Nephron progenitor cell (in vitro differentiated cells): ENCODE data around the gene PAPSS1.

Source experiments
- DNase-seq: peaks from one replicate; pipeline ENCODE4 v3.0.0; 2021
- H3K27ac Mint-ChIP-seq: 2 replicates; pipeline ENCODE4 v1.8.0; 2021; ENCODE audit warnings: mild to moderate bottlenecking, moderate library complexity, mixed read lengths
- H3K27me3 Mint-ChIP-seq: 2 replicates; pipeline ENCODE4 v1.8.0; 2021; ENCODE audit warnings: mild to moderate bottlenecking, low read depth, mixed read lengths; ENCODE audit not compliant: poor library complexity
- H3K36me3 Mint-ChIP-seq: 2 replicates; pipeline ENCODE4 v1.8.0; 2021; ENCODE audit warnings: low read depth, mixed read lengths
- H3K4me1 Mint-ChIP-seq: 2 replicates; pipeline ENCODE4 v1.8.0; 2021; ENCODE audit warnings: mixed read lengths
- H3K4me3 Mint-ChIP-seq: 2 replicates; pipeline ENCODE4 v1.8.0; 2021; ENCODE audit warnings: mild to moderate bottlenecking, moderate library complexity, mixed read lengths
- H3K9me3 Mint-ChIP-seq: 2 replicates; pipeline ENCODE4 v1.8.0; 2021; ENCODE audit warnings: mild to moderate bottlenecking, moderate library complexity, mixed read lengths
- TF ChIP-seq, protein P1 (sequence below): fragments of 200-600 bp; sonication (generic); IDR thresholded peaks from 2 replicates; pipeline ENCODE4 v1.5.0; 2021; ENCODE audit warnings: antibody characterized with exemption

Gene PAPSS1

DNA sequence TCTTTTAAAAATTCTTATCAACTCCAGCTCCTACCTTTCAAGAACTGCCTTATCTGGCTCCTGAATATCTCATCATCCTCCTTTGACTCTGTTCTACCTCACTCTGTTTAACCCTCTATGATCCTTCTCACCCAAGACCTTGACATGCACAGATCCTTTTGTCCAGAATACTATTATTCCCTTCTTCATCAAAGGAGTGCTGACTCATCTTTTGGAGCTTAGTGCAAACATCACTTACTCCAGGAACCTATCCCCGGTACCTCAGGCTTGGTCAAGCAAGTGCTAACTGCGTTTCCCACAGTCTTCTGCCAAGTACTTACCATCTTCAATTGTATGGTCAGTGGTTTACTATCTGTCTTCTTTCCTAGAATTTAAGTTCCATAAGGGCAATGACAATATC lies 96.0 kb downstream of the PAPSS1 start:
- Mint-ChIP-seq H3K4me3 (no peak overlapping the region), H3K9me3 (peaks cover 21% of the 10 kb centered on the region), H3K27me3 (no peaks in the 10 kb centered on the region), H3K27ac (no peak overlapping the region), H3K36me3 (peaks cover 60% of the 10 kb centered on the region), H3K4me1 (no peaks in the 10 kb centered on the region)
- TF ChIP-seq, protein P1, sequence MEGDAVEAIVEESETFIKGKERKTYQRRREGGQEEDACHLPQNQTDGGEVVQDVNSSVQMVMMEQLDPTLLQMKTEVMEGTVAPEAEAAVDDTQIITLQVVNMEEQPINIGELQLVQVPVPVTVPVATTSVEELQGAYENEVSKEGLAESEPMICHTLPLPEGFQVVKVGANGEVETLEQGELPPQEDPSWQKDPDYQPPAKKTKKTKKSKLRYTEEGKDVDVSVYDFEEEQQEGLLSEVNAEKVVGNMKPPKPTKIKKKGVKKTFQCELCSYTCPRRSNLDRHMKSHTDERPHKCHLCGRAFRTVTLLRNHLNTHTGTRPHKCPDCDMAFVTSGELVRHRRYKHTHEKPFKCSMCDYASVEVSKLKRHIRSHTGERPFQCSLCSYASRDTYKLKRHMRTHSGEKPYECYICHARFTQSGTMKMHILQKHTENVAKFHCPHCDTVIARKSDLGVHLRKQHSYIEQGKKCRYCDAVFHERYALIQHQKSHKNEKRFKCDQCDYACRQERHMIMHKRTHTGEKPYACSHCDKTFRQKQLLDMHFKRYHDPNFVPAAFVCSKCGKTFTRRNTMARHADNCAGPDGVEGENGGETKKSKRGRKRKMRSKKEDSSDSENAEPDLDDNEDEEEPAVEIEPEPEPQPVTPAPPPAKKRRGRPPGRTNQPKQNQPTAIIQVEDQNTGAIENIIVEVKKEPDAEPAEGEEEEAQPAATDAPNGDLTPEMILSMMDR: no peak
- no peak for DNase-seq

DNA sequence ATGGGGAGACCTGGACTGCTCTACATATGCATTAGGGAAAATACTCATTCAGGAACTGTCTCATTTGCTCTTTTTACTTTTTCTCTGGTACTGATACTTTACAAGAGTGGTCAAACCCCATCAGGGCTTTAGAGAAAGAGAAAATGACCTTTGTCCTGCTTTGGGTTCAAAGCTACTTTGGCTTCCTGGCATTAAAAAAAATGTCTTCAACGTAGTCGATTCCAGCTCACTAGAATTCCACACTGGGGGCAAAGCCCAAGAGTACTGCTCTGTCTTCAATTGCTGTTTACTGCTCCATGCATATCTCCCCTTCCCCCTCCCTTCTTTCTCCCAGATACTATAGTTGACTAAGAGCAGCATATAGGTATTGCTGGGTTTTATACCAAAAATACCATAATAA lies 98.0 kb downstream of the PAPSS1 start:
- no peak for DNase-seq
- no peaks in the 10 kb centered on the region for H3K4me1 Mint-ChIP-seq
- H3K9me3 Mint-ChIP-seq: peaks cover 21% of the 10 kb centered on the region
- H3K27me3 Mint-ChIP-seq: no peaks in the 10 kb centered on the region
- H3K4me3 Mint-ChIP-seq: no peak overlapping the region
- TF ChIP-seq, protein P1: no peak
- peaks cover 70% of the 10 kb centered on the region for H3K36me3 Mint-ChIP-seq
- no peak overlapping the region for H3K27ac Mint-ChIP-seq

DNA sequence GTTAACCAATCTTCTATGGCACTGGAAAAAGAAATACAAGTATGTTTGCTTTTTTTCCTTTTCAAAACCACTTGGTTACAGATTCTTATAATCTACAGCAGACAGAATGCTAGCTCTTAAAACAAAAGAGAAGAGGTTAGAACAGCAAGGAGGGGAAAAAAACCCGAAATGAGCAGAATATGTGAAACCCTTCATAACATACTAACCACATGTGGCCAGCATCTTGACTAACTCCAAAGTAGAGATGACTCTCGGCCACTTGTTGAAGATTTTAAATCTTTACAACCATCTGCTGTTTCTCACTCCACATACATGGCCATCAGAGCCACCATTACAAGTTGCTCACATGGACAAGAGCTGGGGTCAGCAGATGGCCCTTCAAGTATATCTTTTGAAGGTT lies 100.3 kb downstream of the PAPSS1 start:
- Mint-ChIP-seq H3K4me1 (no peaks in the 10 kb centered on the region), H3K4me3 (no peak overlapping the region), H3K9me3 (peaks cover 16% of the 10 kb centered on the region), H3K36me3 (peaks cover 74% of the 10 kb centered on the region), H3K27ac (no peak overlapping the region), H3K27me3 (no peaks in the 10 kb centered on the region)
- TF ChIP-seq, protein P1: no peak
- DNase-seq: no peak

DNA sequence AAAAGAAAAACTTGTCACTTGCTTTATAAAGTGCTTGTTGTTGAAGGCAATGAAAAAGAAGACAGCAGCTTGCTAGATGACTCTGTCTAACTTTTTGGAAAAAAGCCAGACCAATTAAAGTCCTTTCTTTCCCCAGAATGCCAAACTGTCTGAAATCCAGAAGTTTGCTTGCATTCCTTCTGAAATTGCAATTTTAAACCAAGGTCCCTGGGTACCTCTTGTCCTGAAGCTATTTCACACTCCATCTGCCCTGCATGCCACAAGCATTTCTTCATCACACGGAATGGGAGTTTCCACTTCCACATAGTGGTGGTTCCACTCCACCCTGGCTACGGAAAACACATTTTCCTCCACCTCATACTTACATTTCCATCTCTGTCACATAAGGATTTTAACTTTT lies 101.0 kb downstream of the PAPSS1 start:
- Mint-ChIP-seq H3K4me1 (no peaks in the 10 kb centered on the region), H3K27me3 (no peaks in the 10 kb centered on the region), H3K4me3 (no peak overlapping the region), H3K36me3 (peaks cover 69% of the 10 kb centered on the region), H3K9me3 (peaks cover 12% of the 10 kb centered on the region), H3K27ac (no peak overlapping the region)
- TF ChIP-seq, protein P1: no peak
- no peak for DNase-seq

DNA sequence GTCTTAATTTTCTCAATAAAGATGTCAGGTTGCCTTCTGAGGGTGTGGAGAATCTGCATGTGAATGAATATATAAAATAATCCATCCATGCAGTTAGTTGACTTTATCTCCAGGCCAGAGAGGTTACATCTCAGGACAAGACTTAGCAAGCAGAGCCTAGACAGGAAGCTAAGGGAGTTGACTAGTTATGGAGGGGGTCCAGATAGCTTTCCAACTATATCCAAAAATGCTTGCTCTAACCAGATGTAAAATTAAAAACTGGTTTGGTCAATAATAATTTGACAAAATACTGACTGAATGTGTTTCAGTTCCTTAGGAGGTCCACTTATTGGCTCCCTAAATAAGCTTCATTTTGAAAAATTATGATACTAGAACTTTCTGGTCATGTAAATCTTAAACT lies 101.4 kb downstream of the PAPSS1 start:
- no peaks in the 10 kb centered on the region for H3K4me1 Mint-ChIP-seq
- peaks cover 7% of the 10 kb centered on the region for H3K9me3 Mint-ChIP-seq
- no peak overlapping the region for H3K27ac Mint-ChIP-seq
- no peak overlapping the region for H3K4me3 Mint-ChIP-seq
- peaks cover 65% of the 10 kb centered on the region for H3K36me3 Mint-ChIP-seq
- no peaks in the 10 kb centered on the region for H3K27me3 Mint-ChIP-seq
- TF ChIP-seq, protein P1: no peak
- no peak for DNase-seq

DNA sequence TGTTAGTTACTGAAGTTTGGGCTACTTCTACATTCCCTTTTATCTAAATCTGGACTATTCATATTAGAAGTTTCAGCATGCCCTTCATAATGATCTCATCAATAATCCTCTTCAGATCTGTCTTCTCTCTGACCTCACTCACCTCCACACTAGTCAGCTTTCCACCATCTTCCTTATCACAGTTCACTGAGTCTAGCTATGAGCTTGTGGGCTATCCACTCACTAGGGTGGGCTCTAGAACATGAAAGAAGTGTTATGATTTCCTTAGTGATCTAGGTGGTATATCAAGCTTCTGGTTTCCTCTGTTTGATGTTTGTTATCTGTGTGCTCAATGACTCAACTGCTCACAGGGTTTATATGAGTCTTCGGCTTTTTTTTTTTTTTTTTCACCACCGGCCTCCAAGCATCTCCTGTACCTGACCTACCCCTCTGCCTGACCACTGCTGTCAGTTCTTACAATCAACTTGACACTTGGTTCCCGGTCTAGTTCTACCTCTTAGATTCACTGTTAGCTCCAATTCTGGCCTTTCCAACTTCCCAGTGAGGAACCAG lies 103.1 kb downstream of the PAPSS1 start:
- no peaks in the 10 kb centered on the region for H3K9me3 Mint-ChIP-seq
- DNase-seq: no peak
- H3K27me3 Mint-ChIP-seq: no peaks in the 10 kb centered on the region
- H3K4me1 Mint-ChIP-seq: no peaks in the 10 kb centered on the region
- TF ChIP-seq, protein P1: no peak
- no peak overlapping the region for H3K27ac Mint-ChIP-seq
- no peak overlapping the region for H3K4me3 Mint-ChIP-seq
- peaks cover 63% of the 10 kb centered on the region for H3K36me3 Mint-ChIP-seq
